ENCODE results near the gene PSMB5.

- TF ChIP-seq CTCF (IDR thresholded peaks at IDR 0.05; ENCODE audit: low read depth, low read length, missing input control) (no peak), RAD21 (IDR thresholded peaks at IDR 0.05) (peak; percentile 12 to 40), TAF1 (conservative IDR thresholded peaks at IDR 0.05) (peak; percentile 61), FOXA1 (IDR thresholded peaks at IDR 0.05) (no peak), YY1 (IDR thresholded peaks at IDR 0.05) (peak; percentile 98), ATF3 (IDR thresholded peaks at IDR 0.05) (no peak), HNF4A (conservative IDR thresholded peaks at IDR 0.05) (peak; percentile 38 to 41), REST (IDR thresholded peaks at IDR 0.05) (peak; percentile 56), JUND (IDR thresholded peaks at IDR 0.05) (peak in 1 of 2 donors; percentile 7), MAX (IDR thresholded peaks at IDR 0.05) (no peak), NR2F2 (IDR thresholded peaks at IDR 0.05) (no peak), HNF4G (IDR thresholded peaks at IDR 0.05) (no peak), RXRA (IDR thresholded peaks at IDR 0.05) (peak in 1 of 2 donors; percentile 30), ZBTB33 (IDR thresholded peaks at IDR 0.05) (no peak)
Measured at GRCh38 chr14:23071244-23071920, 36.7 kb upstream of the PSMB5 start.
